Chondrocyte (in vitro differentiated cells): Measurements from ENCODE around the gene NR1H4. TPM values are rescaled to one million over a fixed set of nuclear protein-coding genes. Genes with fewer than 3 reads are reported as not detected.
A peak's percentile ranks its signal among the peaks of the same experiment; 100 is the strongest.

Experiments
- DNase-seq: peaks from one replicate; pipeline ENCODE4 v3.0.0; 2021; ENCODE audit warnings: mixed read lengths, low spot score
- H3K27ac Mint-ChIP-seq: one replicate; pipeline ENCODE4 v1.8.0; 2021; ENCODE audit warnings: mild to moderate bottlenecking, moderate library complexity, mixed read lengths; ENCODE audit not compliant: unreplicated experiment
- H3K27me3 Mint-ChIP-seq: 2 replicates; pipeline ENCODE4 v1.8.0; 2021; ENCODE audit warnings: low read depth, mixed read lengths
- H3K36me3 Mint-ChIP-seq: 2 replicates; pipeline ENCODE4 v1.8.0; 2021; ENCODE audit warnings: low read depth, mixed read lengths
- H3K4me1 Mint-ChIP-seq: 2 replicates; pipeline ENCODE4 v1.8.0; 2021; ENCODE audit warnings: low read depth, mild to moderate bottlenecking, mixed read lengths
- H3K4me3 Mint-ChIP-seq: one replicate; pipeline ENCODE4 v1.8.0; 2021; ENCODE audit warnings: mild to moderate bottlenecking, moderate library complexity, mixed read lengths; ENCODE audit not compliant: unreplicated experiment
- H3K9me3 Mint-ChIP-seq: 2 replicates; pipeline ENCODE4 v1.8.0; 2021; ENCODE audit warnings: low read depth, mixed read lengths
- CTCF ChIP-seq: fragments of 200-600 bp; sonication (generic); IDR thresholded peaks from 2 replicates; pipeline ENCODE4 v1.5.0; 2021; ENCODE audit warnings: antibody characterized with exemption, mild to moderate bottlenecking, moderate library complexity
- total RNA-seq: library from RNA; stranded (reverse); gene quantifications from 3 replicates; pipeline ENCODE4 v1.2.1, GENCODE V29; 2021

The NR1H4 gene
- total RNA-seq, 1 donor from 2014 or later, result not detected

GRCh38 chr12:100573292-100574186, 99.9 kb downstream of the NR1H4 start, which contains the start of gene GAS2L3:
GAS2L3 (plus strand) TSS chr12:100573684; CDS start chr12:100594905, 21,221 bp downstream.
- H3K9me3 Mint-ChIP-seq, result no peaks in the 10 kb centered on the region
- H3K27ac Mint-ChIP-seq, result peak within 1 kb of the TSS; percentile 90
- H3K4me1 Mint-ChIP-seq, result peaks cover 25% of the 10 kb centered on the region
- peak; percentile 94 for DNase-seq
- H3K4me3 Mint-ChIP-seq, result peak within 1 kb of the TSS; percentile 98
- TF ChIP-seq CTCF, result no peak
- no peaks in the 10 kb centered on the region for H3K36me3 Mint-ChIP-seq
- peaks cover 4% of the 10 kb centered on the region for H3K27me3 Mint-ChIP-seq

- Mint-ChIP-seq H3K27me3 (no peaks in the 10 kb centered on the region), H3K9me3 (no peaks in the 10 kb centered on the region), H3K4me1 (peaks cover 25% of the 10 kb centered on the region), H3K4me3 (peak overlapping the region; percentile 98), H3K27ac (peak overlapping the region; percentile 90), H3K36me3 (no peaks in the 10 kb centered on the region)
- TF ChIP-seq CTCF, result no peak
- DNase-seq, result no peak
Measured at GRCh38 chr12:100574187-100575074, 100.8 kb downstream of the NR1H4 start.

GRCh38 chr12:100576331-100577036, 102.8 kb downstream of the NR1H4 start:
- H3K4me1 Mint-ChIP-seq, result peaks cover 25% of the 10 kb centered on the region
- TF ChIP-seq CTCF, result no peak
- H3K27me3 Mint-ChIP-seq, result no peaks in the 10 kb centered on the region
- no peaks in the 10 kb centered on the region for H3K9me3 Mint-ChIP-seq
- DNase-seq, result no peak
- H3K36me3 Mint-ChIP-seq, result no peaks in the 10 kb centered on the region
- H3K4me3 Mint-ChIP-seq, result no peak overlapping the region
- H3K27ac Mint-ChIP-seq, result peak overlapping the region; percentile 69

GRCh38 chr12:100578923-100579322, 105.3 kb downstream of the NR1H4 start:
- Mint-ChIP-seq H3K9me3 (peaks cover 10% of the 10 kb centered on the region), H3K4me3 (no peak overlapping the region), H3K27me3 (no peaks in the 10 kb centered on the region), H3K4me1 (peaks cover 19% of the 10 kb centered on the region), H3K27ac (no peak overlapping the region), H3K36me3 (peaks cover 2% of the 10 kb centered on the region)
- no peak for DNase-seq
- TF ChIP-seq CTCF, result no peak
